Stimulated activated CD4-positive, alpha-beta T cell treated with anti-CD3 and anti-CD28 coated beads, TNF-alpha, amount 100 ng/mL, for 1 hour (primary cell): ENCODE measurements around the gene RAI14.
"Not testable (repeated sequence)": the region's sequence is repeated elsewhere in the genome, so short reads cannot be mapped to it uniquely, and the experiment has no call there.

Experiments used
- DNase-seq, 3 donors: peaks; one replicate each; pipeline ENCODE4 v3.0.0-alpha.2; 2020; ENCODE audit warnings: low read depth in 3 of 3, low spot score in 1 of 3

RAI14 gene

GRCh38 chr5:34724741-34725140, 68.6 kb downstream of the RAI14 start:
- no peak for DNase-seq

- not testable (repeated sequence) for DNase-seq
Observed at GRCh38 chr5:34727166-34727749, 71.1 kb downstream of the RAI14 start.

- no peak for DNase-seq
Observed at GRCh38 chr5:34728236-34728635, 72.1 kb downstream of the RAI14 start.

- no peak for DNase-seq
Observed at GRCh38 chr5:34731435-34732232, 75.5 kb downstream of the RAI14 start.

- DNase-seq = no peak
Observed at GRCh38 chr5:34734326-34734725, 78.2 kb downstream of the RAI14 start.

GRCh38 chr5:34735491-34736426, 79.6 kb downstream of the RAI14 start:
- no peak for DNase-seq

GRCh38 chr5:34736445-34737115, 80.5 kb downstream of the RAI14 start:
- no peak for DNase-seq

- DNase-seq = no peak
Observed at GRCh38 chr5:34737731-34738130, 81.6 kb downstream of the RAI14 start.

GRCh38 chr5:34738381-34738780, 82.3 kb downstream of the RAI14 start:
- DNase-seq = no peak

GRCh38 chr5:34740389-34740806, 84.3 kb downstream of the RAI14 start:
- no peak for DNase-seq

GRCh38 chr5:34742061-34742460, 85.9 kb downstream of the RAI14 start:
- no peak for DNase-seq

- no peak for DNase-seq
Observed at GRCh38 chr5:34743878-34744277, 87.8 kb downstream of the RAI14 start.

GRCh38 chr5:34748431-34748830, 92.3 kb downstream of the RAI14 start:
- DNase-seq = no peak

- no peak for DNase-seq
Observed at GRCh38 chr5:34749431-34749873, 93.3 kb downstream of the RAI14 start.

GRCh38 chr5:34750206-34750605, 94.1 kb downstream of the RAI14 start:
- no peak for DNase-seq

GRCh38 chr5:34751807-34752736, 95.9 kb downstream of the RAI14 start:
- no peak for DNase-seq

GRCh38 chr5:34753236-34753635, 97.1 kb downstream of the RAI14 start:
- not testable (repeated sequence) for DNase-seq

- DNase-seq = no peak
Observed at GRCh38 chr5:34755926-34756325, 99.8 kb downstream of the RAI14 start.

GRCh38 chr5:34756781-34757624, 100.9 kb downstream of the RAI14 start:
- no peak for DNase-seq
